Neural progenitor cell (in vitro differentiated cells): ENCODE results near the gene NCOA1. TPM values are rescaled to one million over a fixed set of nuclear protein-coding genes. Genes with fewer than 3 reads are reported as not detected.

Experiments used
- DNase-seq: peaks from one replicate; pipeline ENCODE4 v3.0.0-alpha.2; 2016; ENCODE audit warnings: low spot score
- H2AFZ ChIP-seq: fragments of 200-600 bp; sonication (generic); replicated peaks from 2 replicates; pipeline ENCODE4 v1.6.1; 2016; ENCODE audit warnings: antibody characterized with exemption
- H3F3A ChIP-seq: fragments of 200-600 bp; sonication (generic); 2 replicates; pipeline ENCODE4 v1.6.1; 2016; ENCODE audit warnings: antibody characterized with exemption, low read depth
- H3K27ac ChIP-seq: fragments of 200-600 bp; sonication (generic); 2 replicates; pipeline ENCODE4 v1.5.1; 2016; ENCODE audit warnings: mild to moderate bottlenecking
- H3K27me3 ChIP-seq: fragments of 200-600 bp; sonication (generic); 2 replicates; pipeline ENCODE4 v1.6.1; 2016; ENCODE audit warnings: mild to moderate bottlenecking, moderate library complexity
- H3K36me3 ChIP-seq: fragments of 200-600 bp; sonication (generic); 2 replicates; pipeline ENCODE4 v1.5.1; 2016
- H3K4me1 ChIP-seq: fragments of 200-600 bp; sonication (generic); 2 replicates; pipeline ENCODE4 v1.6.1; 2016; ENCODE audit warnings: mixed run types
- H3K4me2 ChIP-seq: fragments of 200-600 bp; sonication (generic); 2 replicates; pipeline ENCODE4 v1.6.1; 2016
- H3K4me3 ChIP-seq: fragments of 200-600 bp; sonication (generic); 2 replicates; pipeline ENCODE4 v1.5.1; 2016
- H3K79me2 ChIP-seq: fragments of 200-600 bp; sonication (generic); 2 replicates; pipeline ENCODE4 v1.6.1; 2016; ENCODE audit warnings: low read depth
- H3K9ac ChIP-seq: fragments of 200-600 bp; sonication (generic); 2 replicates; pipeline ENCODE4 v1.6.1; 2016
- H3K9me3 ChIP-seq: fragments of 200-600 bp; sonication (generic); 2 replicates; pipeline ENCODE4 v1.5.1; 2016; ENCODE audit warnings: low read depth
- H4K20me1 ChIP-seq: fragments of 200-600 bp; sonication (generic); 2 replicates; pipeline ENCODE4 v1.6.1; 2016; ENCODE audit warnings: low read depth
- H3K27ac Mint-ChIP-seq: 3 replicates; pipeline ENCODE4 v1.8.0; 2021; ENCODE audit warnings: mixed read lengths
- H3K27me3 Mint-ChIP-seq: 2 replicates; pipeline ENCODE4 v1.8.0; 2022; ENCODE audit warnings: low read depth, mild to moderate bottlenecking, inconsistent platforms, moderate library complexity, mixed read lengths; ENCODE audit not compliant: insufficient read depth
- H3K36me3 Mint-ChIP-seq: 3 replicates; pipeline ENCODE4 v1.8.0; 2021; ENCODE audit warnings: mixed read lengths
- H3K4me1 Mint-ChIP-seq: 3 replicates; pipeline ENCODE4 v1.8.0; 2021; ENCODE audit warnings: mixed read lengths
- H3K4me3 Mint-ChIP-seq: 3 replicates; pipeline ENCODE4 v1.8.0; 2021; ENCODE audit warnings: mild to moderate bottlenecking, moderate library complexity, mixed read lengths
- H3K9me3 Mint-ChIP-seq: 3 replicates; pipeline ENCODE4 v1.8.0; 2020; ENCODE audit warnings: mixed read lengths
- EZH2 ChIP-seq: fragments of 200-600 bp; sonication (generic); IDR thresholded peaks from 2 replicates; pipeline ENCODE4 v1.6.1; 2017; ENCODE audit warnings: antibody characterized with exemption, mild to moderate bottlenecking, moderate library complexity
- EZH2phosphoT487 ChIP-seq: fragments of 200-600 bp; sonication (generic); IDR thresholded peaks from 2 replicates; pipeline ENCODE4 v1.6.1; 2017; ENCODE audit warnings: antibody characterized with exemption
- total RNA-seq: library from RNA; depleted of rRNA; stranded (reverse); fragments of >200 nt; gene quantifications from 2 replicates; pipeline ENCODE4 v1.2.3, GENCODE V29; 2015; ENCODE audit warnings: low replicate concordance
- TF ChIP-seq, protein P1 (sequence below): fragments of 200-600 bp; sonication (generic); IDR thresholded peaks from 2 replicates; pipeline ENCODE4 v1.5.1; 2017; ENCODE audit warnings: antibody characterized with exemption, mild to moderate bottlenecking

Gene NCOA1
- total RNA-seq, 1 donor from 2014 or later, result 29.3 TPM

DNA sequence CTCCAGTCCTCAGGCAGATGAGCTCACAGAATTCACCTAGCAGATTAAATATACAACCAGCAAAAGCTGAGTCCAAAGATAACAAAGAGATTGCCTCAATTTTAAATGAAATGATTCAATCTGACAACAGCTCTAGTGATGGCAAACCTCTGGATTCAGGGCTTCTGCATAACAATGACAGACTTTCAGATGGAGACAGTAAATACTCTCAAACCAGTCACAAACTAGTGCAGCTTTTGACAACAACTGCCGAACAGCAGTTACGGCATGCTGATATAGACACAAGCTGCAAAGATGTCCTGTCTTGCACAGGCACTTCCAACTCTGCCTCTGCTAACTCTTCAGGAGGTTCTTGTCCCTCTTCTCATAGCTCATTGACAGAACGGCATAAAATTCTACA, 216.1 kb downstream of the NCOA1 start:
- H3K9me3 ChIP-seq, result no peaks in the 10 kb centered on the region
- H3F3A ChIP-seq, result no peaks in the 10 kb centered on the region
- H3K4me3 ChIP-seq, result no peak overlapping the region
- H3K4me2 ChIP-seq, result no peak overlapping the region
- H2AFZ ChIP-seq, result no peak overlapping the region
- H3K4me1 ChIP-seq, result no peaks in the 10 kb centered on the region
- Mint-ChIP-seq H3K4me3 (no peak overlapping the region), H3K9me3 (no peaks in the 10 kb centered on the region), H3K4me1 (peaks cover 4% of the 10 kb centered on the region), H3K27me3 (peaks cover 2% of the 10 kb centered on the region), H3K27ac (no peak overlapping the region), H3K36me3 (peaks cover 10% of the 10 kb centered on the region)
- H3K79me2 ChIP-seq, result no peaks in the 10 kb centered on the region
- no peak overlapping the region for H3K9ac ChIP-seq
- no peak for DNase-seq
- no peaks in the 10 kb centered on the region for H3K36me3 ChIP-seq
- H4K20me1 ChIP-seq, result no peaks in the 10 kb centered on the region
- TF ChIP-seq, protein P1, sequence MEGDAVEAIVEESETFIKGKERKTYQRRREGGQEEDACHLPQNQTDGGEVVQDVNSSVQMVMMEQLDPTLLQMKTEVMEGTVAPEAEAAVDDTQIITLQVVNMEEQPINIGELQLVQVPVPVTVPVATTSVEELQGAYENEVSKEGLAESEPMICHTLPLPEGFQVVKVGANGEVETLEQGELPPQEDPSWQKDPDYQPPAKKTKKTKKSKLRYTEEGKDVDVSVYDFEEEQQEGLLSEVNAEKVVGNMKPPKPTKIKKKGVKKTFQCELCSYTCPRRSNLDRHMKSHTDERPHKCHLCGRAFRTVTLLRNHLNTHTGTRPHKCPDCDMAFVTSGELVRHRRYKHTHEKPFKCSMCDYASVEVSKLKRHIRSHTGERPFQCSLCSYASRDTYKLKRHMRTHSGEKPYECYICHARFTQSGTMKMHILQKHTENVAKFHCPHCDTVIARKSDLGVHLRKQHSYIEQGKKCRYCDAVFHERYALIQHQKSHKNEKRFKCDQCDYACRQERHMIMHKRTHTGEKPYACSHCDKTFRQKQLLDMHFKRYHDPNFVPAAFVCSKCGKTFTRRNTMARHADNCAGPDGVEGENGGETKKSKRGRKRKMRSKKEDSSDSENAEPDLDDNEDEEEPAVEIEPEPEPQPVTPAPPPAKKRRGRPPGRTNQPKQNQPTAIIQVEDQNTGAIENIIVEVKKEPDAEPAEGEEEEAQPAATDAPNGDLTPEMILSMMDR, result no peak
- TF ChIP-seq EZH2phosphoT487 (no peak), EZH2 (no peak)
- H3K27me3 ChIP-seq, result no peaks in the 10 kb centered on the region
- no peak overlapping the region for H3K27ac ChIP-seq

DNA sequence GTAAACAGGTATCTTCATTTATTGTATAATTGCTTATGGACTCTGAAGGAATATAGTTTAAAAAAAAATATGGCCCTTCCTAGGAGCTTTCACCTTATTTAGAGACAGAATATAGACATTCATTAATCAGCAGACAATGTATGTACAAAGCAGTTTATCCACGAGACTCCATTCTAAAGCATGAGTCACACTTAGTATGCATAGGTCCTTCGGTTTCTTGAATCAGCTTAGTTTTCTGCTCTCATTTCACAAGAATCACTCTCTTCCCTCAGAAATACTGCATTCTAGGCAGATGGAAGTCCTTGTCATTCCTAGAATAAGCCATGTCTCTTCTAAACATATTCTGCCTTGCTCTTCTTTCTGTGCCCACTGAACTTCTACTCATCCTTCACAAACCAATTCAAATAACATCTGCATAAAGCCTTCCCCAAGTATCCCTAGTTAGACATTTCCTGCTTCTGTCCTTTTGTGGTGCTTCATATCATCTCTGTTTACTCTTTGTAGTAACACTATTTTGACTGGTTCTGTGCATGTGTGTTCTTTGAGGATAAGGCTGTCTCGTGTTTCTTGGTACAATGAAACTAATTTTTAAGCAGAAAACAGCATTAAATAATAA, 217.6 kb downstream of the NCOA1 start:
- H3K27me3 ChIP-seq, result no peaks in the 10 kb centered on the region
- H3K4me3 ChIP-seq, result no peak overlapping the region
- no peak overlapping the region for H2AFZ ChIP-seq
- TF ChIP-seq EZH2 (no peak), EZH2phosphoT487 (no peak)
- TF ChIP-seq, protein P1, result no peak
- Mint-ChIP-seq H3K4me3 (no peak overlapping the region), H3K4me1 (no peaks in the 10 kb centered on the region), H3K36me3 (peaks cover 19% of the 10 kb centered on the region), H3K27me3 (peaks cover 2% of the 10 kb centered on the region), H3K9me3 (no peaks in the 10 kb centered on the region), H3K27ac (no peak overlapping the region)
- H3K27ac ChIP-seq, result no peak overlapping the region
- H3K4me1 ChIP-seq, result no peaks in the 10 kb centered on the region
- H3K9me3 ChIP-seq, result no peaks in the 10 kb centered on the region
- H3K9ac ChIP-seq, result no peak overlapping the region
- H4K20me1 ChIP-seq, result no peaks in the 10 kb centered on the region
- no peaks in the 10 kb centered on the region for H3K79me2 ChIP-seq
- no peak overlapping the region for H3K4me2 ChIP-seq
- H3F3A ChIP-seq, result no peaks in the 10 kb centered on the region
- H3K36me3 ChIP-seq, result no peaks in the 10 kb centered on the region
- no peak for DNase-seq

DNA sequence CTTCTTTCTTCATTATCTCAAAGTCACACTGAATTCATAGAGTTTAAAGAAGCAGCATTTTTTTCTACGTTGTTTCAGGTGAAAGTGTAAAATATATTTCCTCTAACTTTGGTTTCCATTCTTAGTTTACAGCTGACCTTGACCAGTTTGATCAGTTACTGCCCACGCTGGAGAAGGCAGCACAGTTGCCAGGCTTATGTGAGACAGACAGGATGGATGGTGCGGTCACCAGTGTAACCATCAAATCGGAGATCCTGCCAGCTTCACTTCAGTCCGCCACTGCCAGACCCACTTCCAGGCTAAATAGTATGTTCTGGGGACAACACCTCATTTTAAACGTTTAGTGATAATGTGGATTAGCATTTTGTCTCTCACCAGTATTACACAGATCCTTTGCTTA, 219.8 kb downstream of the NCOA1 start:
- Mint-ChIP-seq H3K9me3 (no peaks in the 10 kb centered on the region), H3K4me1 (no peaks in the 10 kb centered on the region)

More for the DNA sequence above, 219.8 kb downstream of the NCOA1 start:
- Mint-ChIP-seq H3K27ac (no peak overlapping the region), H3K36me3 (peaks cover 19% of the 10 kb centered on the region), H3K27me3 (peaks cover 2% of the 10 kb centered on the region), H3K4me3 (no peak overlapping the region)
- no peaks in the 10 kb centered on the region for H3K36me3 ChIP-seq
- no peak for DNase-seq
- H3K4me3 ChIP-seq, result no peak overlapping the region
- no peak overlapping the region for H3K4me2 ChIP-seq
- H3K9me3 ChIP-seq, result no peaks in the 10 kb centered on the region
- H3K27ac ChIP-seq, result no peak overlapping the region
- H3K4me1 ChIP-seq, result no peaks in the 10 kb centered on the region
- H2AFZ ChIP-seq, result no peak overlapping the region
- H3K79me2 ChIP-seq, result no peaks in the 10 kb centered on the region
- no peaks in the 10 kb centered on the region for H3F3A ChIP-seq
- no peak overlapping the region for H3K9ac ChIP-seq
- TF ChIP-seq EZH2phosphoT487, result no peak
- TF ChIP-seq, protein P1, result no peak
- no peak for TF ChIP-seq EZH2
- no peaks in the 10 kb centered on the region for H4K20me1 ChIP-seq
- H3K27me3 ChIP-seq, result no peaks in the 10 kb centered on the region
